GM23338 (cell line): ENCODE data around the gene BCL2. TPM values are rescaled to one million over a fixed set of nuclear protein-coding genes. Genes with fewer than 3 reads are reported as not detected.

ENCODE experiments used
- ATAC-seq: fragments of 200-7000 bp; cut with Tn5 transposase; 3 replicates; pipeline ENCODE4 v1.9.1; 2020
- DNase-seq: peaks from one replicate; pipeline ENCODE4 v3.0.0-alpha.2; 2015; ENCODE audit warnings: low spot score
- H2AFZ ChIP-seq: fragments of 200-600 bp; sonication (generic); 2 replicates; pipeline ENCODE4 v1.8.0; 2016; ENCODE audit warnings: antibody characterized with exemption, mild to moderate bottlenecking, moderate library complexity
- H3F3A ChIP-seq: fragments of 200-600 bp; sonication (generic); replicated peaks from 2 replicates; pipeline ENCODE4 v1.8.0; 2017; ENCODE audit warnings: antibody characterized with exemption, mixed run types, low read depth
- H3K27ac ChIP-seq: fragments of 200-600 bp; sonication (generic); 2 replicates; pipeline ENCODE4 v1.6.1; 2016; ENCODE audit warnings: low read depth
- H3K27me3 ChIP-seq: fragments of 200-600 bp; sonication (generic); 2 replicates; pipeline ENCODE4 v1.8.0; 2016; ENCODE audit warnings: mild to moderate bottlenecking, mixed run types, moderate library complexity; ENCODE audit not compliant: insufficient read depth
- H3K36me3 ChIP-seq: fragments of 200-600 bp; sonication (generic); 2 replicates; pipeline ENCODE4 v1.8.0; 2016; ENCODE audit warnings: mild to moderate bottlenecking; ENCODE audit not compliant: insufficient read depth
- H3K4me1 ChIP-seq: fragments of 200-600 bp; sonication (generic); 2 replicates; pipeline ENCODE4 v1.8.0; 2016; ENCODE audit warnings: mild to moderate bottlenecking, moderate library complexity; ENCODE audit not compliant: insufficient read depth
- H3K4me2 ChIP-seq: fragments of 200-600 bp; sonication (generic); 2 replicates; pipeline ENCODE4 v1.7.1; 2017; ENCODE audit warnings: mixed run types
- H3K4me3 ChIP-seq: fragments of 200-600 bp; sonication (generic); 2 replicates; pipeline ENCODE4 v1.6.1; 2016; ENCODE audit warnings: mixed run types
- H3K79me2 ChIP-seq: fragments of 200-600 bp; sonication (generic); replicated peaks from 2 replicates; pipeline ENCODE4 v1.8.0; 2017; ENCODE audit warnings: mild to moderate bottlenecking; ENCODE audit not compliant: insufficient read depth
- H3K9me2 ChIP-seq: fragments of 200-600 bp; sonication (generic); 2 replicates; pipeline ENCODE4 v1.8.0; 2017; ENCODE audit not compliant: insufficient read depth
- H4K20me1 ChIP-seq: fragments of 200-600 bp; sonication (generic); replicated peaks from 2 replicates; pipeline ENCODE4 v1.8.0; 2017; ENCODE audit warnings: mild to moderate bottlenecking; ENCODE audit not compliant: insufficient read depth
- H3K27ac Mint-ChIP-seq: 2 replicates; pipeline ENCODE4 v1.8.0; 2020; ENCODE audit warnings: inconsistent platforms, mild to moderate bottlenecking, moderate library complexity, mixed read lengths
- H3K27me3 Mint-ChIP-seq: 3 replicates; pipeline ENCODE4 v1.8.0; 2022; ENCODE audit warnings: low read depth, mild to moderate bottlenecking, moderate library complexity, mixed read lengths, inconsistent platforms; ENCODE audit not compliant: insufficient read depth, poor library complexity
- H3K36me3 Mint-ChIP-seq: 3 replicates; pipeline ENCODE4 v1.8.0; 2021; ENCODE audit warnings: low read depth, mild to moderate bottlenecking, inconsistent platforms, moderate library complexity, mixed read lengths
- H3K4me1 Mint-ChIP-seq: 3 replicates; pipeline ENCODE4 v1.8.0; 2020; ENCODE audit warnings: mild to moderate bottlenecking, inconsistent platforms, mixed read lengths
- H3K4me3 Mint-ChIP-seq: 3 replicates; pipeline ENCODE4 v1.8.0; 2021; ENCODE audit warnings: moderate library complexity, mild to moderate bottlenecking, inconsistent platforms, mixed read lengths
- H3K9me3 Mint-ChIP-seq: 3 replicates; pipeline ENCODE4 v1.8.0; 2020; ENCODE audit warnings: moderate library complexity, mild to moderate bottlenecking, inconsistent platforms, mixed read lengths
- ETS1 ChIP-seq: IDR thresholded peaks from 2 replicates; pipeline ENCODE4 v1.6.1; 2016; ENCODE audit warnings: antibody characterized with exemption
- POLR2AphosphoS5 ChIP-seq: IDR thresholded peaks from 2 replicates; pipeline ENCODE4 v1.6.1; 2016; ENCODE audit warnings: antibody characterized with exemption, low read depth
- STAT1 ChIP-seq: IDR thresholded peaks from one replicate; pipeline ENCODE4 v1.6.1; 2016; ENCODE audit warnings: antibody characterized with exemption; ENCODE audit not compliant: unreplicated experiment
- ZNF114 ChIP-seq: fragments of 250-450 bp; sonication (Bioruptor Pico); IDR thresholded peaks from 2 replicates; pipeline ENCODE4 v1.5.0; 2020; ENCODE audit warnings: mild to moderate bottlenecking, moderate library complexity
- ZNF462 ChIP-seq: fragments of 250-450 bp; sonication (Bioruptor Pico); IDR thresholded peaks from 2 replicates; pipeline ENCODE4 v1.5.0; 2020; ENCODE audit warnings: mild to moderate bottlenecking, moderate library complexity
- polyA plus RNA-seq: library from polyadenylated mRNA; unstranded; fragments of >200 nt; fragmentation: Nextera tagmentation; extraction: Ambion mirVana; gene quantifications from 2 replicates; pipeline ENCODE4 v1.2.1, GENCODE V29; 2016
- total RNA-seq: library from RNA; depleted of rRNA; stranded (reverse); fragments of >200 nt; shearing (Covaris generic); gene quantifications from 2 replicates; pipeline ENCODE4 v1.2.3, GENCODE V29; 2014

The BCL2 gene
- total and polyA plus RNA-seq, 2 experiments from 2014 or later: 1.2 to 4.0 TPM

GRCh38 chr18:63284173-63284799 is 35.3 kb downstream of the BCL2 start:
- no peaks in the 10 kb centered on the region for H3K79me2 ChIP-seq
- no peak overlapping the region for H3K27ac ChIP-seq
- no peak overlapping the region for H3K4me3 ChIP-seq
- H3F3A ChIP-seq: no peaks in the 10 kb centered on the region
- no peak overlapping the region for H3K27ac Mint-ChIP-seq
- no peaks in the 10 kb centered on the region for H3K36me3 ChIP-seq
- H3K9me3 Mint-ChIP-seq: no peaks in the 10 kb centered on the region
- no peak overlapping the region for H3K4me3 Mint-ChIP-seq
- H3K4me1 ChIP-seq: no peaks in the 10 kb centered on the region; the same call in 1 of the 2 replicates
- ATAC-seq: no peak
- peaks cover 9% of the 10 kb centered on the region for H3K4me1 Mint-ChIP-seq
- no peaks in the 10 kb centered on the region for H4K20me1 ChIP-seq
- TF ChIP-seq ZNF462 (CRISPR knock-in tag) (no peak), POLR2AphosphoS5 (no peak), ETS1 (no peak), STAT1 (no peak), ZNF114 (CRISPR knock-in tag) (no peak)
- H3K4me2 ChIP-seq: no peak overlapping the region
- no peak for DNase-seq
- H3K27me3 Mint-ChIP-seq: peaks cover 2% of the 10 kb centered on the region
- H3K36me3 Mint-ChIP-seq: no peaks in the 10 kb centered on the region
- no peak overlapping the region for H2AFZ ChIP-seq
- no peaks in the 10 kb centered on the region for H3K27me3 ChIP-seq
- no peaks in the 10 kb centered on the region for H3K9me2 ChIP-seq
